GM19238 (cell line): ENCODE data around the gene MTMR2.

Source experiments
- DNase-seq: peaks from one replicate; pipeline ENCODE4 v3.0.0; 2011; ENCODE audit warnings: low spot score; ENCODE audit not compliant: insufficient read length

The MTMR2 gene

DNA sequence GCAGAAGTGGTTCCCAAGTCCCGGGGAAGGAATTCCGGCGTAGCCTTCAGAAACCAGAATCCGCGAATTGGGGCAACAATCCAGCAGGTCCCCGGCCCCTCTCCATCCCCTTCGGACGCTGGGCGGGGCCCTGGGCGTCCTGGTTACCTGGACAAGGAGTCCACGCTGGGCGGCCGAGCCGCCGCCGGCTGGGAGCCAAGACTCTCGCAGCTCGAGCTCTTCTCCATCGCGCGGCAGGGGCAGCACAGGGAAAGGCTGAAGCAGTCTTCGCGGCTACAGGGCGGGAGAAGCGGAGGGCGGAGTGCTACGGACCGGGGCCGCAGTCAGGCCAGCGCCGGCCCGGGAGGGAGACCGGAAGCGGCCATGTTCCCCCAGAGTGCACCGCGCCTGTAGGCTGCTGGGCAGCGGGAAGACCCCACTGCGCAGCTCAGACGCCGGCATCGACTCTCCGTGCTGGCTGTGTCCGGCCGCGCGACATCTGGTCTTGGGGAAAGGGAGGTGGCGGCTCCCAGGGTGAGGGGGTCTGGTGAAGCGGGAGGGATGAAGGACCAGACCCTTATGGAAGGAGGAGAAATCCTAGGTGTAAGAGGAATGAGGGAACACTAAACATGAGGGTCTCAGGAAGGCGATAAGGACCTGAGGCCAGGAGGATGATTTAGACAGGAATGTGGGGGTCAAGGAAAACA, at the start of gene MTMR2:
MTMR2 (minus strand) TSS at position 380 of the 686 bp plus-strand sequence; CDS start at position 227, 153 bp downstream.
- DNase-seq, result peak; percentile 62

DNA sequence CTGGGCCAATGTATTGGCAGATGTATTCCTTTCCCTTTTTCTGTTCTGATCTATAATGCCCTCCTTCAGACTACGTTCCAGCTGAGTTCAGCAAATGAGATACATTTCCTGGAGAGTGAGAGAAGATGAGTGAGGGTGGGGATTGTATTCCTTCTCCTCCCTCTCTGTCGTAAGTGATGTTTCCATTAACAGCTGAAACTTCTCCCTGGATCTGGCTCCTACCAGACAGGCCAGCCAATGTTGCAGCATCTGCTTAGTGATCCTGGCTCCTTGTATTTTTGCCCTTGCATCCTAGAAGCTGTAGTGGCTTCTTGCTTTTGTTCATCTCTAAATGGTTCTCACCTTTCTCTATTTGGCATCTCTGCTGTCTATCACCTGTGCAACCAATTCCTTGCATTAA, 48.2 kb upstream of the MTMR2 start:
- DNase-seq, result no peak

DNA sequence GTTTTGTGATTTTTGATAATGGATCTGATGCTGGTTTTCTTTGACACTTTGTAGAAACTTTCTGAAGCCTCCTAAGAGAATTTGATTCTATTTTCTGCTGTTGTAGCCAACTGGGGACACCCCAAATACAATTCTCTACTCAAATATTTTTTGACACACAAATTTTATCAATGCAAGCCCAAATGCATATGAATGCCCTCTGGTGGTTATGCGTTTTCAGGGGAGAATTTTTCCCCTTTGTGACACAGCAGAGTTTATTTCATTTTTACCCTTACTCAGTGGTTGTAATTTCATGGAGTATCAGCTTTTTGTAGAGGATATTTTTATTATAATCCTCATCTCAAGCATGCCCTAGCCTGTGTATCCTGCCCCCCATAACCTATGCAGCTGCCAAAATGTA, 44.7 kb upstream of the MTMR2 start:
- no peak for DNase-seq

DNA sequence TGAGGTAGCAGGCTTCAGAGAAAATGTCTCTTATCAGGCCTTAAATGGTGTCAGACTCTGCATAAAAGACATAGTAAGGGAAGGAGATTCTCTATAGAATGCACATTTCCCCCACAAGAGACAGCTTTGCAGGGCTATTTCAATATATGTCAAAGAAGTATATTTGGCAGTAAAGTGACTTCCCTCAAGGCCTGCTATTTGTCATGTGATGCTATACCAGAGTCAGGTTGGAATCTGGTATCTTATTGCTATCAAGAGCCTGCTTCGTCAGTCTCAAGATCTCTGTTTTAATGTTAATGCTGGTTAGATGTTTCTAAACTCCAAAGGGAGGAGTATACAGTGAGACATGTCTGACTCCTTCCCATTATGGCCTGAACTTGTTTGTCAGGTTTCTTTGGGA, 40.4 kb upstream of the MTMR2 start:
- no peak for DNase-seq

DNA sequence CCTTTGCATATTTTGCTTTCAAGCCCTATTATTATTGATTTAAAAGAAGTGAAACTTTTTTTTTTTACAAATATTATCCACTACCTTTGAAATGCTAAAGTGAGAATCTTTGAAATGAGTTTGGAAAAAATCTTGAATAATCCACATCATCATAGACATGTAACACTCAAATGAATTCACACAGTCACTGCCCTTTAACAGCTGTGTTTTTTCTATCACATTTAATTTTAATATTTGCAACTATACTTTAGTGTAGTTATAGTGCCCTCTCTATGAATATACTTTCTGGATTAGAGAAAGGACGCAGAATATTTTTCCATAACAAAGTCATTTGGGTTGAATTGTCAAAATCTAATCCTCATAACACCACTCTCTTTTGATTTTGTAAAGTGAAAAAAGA, 37.9 kb upstream of the MTMR2 start:
- DNase-seq, result no peak

DNA sequence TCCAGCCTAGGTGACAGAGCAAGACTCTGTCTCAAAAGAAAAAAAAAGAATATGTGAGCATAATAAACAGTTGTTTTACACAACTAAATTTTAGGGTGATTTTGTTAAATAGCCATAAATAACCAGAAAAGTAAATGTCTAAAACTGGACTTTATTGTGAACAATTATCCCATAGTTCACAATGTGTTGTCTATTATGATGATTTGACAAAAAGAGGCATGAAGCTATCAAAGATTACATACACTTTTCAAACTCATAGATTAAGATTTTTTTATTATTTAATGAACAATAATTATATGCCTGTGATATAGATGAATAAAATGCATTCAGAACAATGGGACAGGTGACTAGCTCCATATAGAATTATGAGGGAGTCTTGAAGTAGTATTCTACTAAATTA, 27.0 kb upstream of the MTMR2 start:
- no peak for DNase-seq

DNA sequence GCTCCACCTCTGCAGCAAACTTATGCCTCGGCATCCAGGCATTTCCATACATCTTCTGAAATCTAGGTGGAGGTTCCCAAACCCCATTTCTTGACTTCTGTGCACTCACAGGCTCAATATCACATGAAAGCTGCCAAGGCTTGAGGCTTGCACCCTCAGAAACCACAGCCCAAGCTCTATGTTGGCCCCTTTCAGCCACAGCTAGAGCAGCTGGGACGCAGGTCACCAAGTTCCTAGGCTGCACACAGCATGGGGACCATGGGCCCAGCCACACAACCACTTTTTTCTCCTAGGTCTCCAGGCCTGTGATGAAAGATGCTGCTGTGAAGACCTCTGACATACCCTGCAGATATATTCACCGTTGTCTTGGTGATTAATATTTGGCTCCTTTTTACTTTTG, 24.7 kb upstream of the MTMR2 start:
- DNase-seq, result no peak

DNA sequence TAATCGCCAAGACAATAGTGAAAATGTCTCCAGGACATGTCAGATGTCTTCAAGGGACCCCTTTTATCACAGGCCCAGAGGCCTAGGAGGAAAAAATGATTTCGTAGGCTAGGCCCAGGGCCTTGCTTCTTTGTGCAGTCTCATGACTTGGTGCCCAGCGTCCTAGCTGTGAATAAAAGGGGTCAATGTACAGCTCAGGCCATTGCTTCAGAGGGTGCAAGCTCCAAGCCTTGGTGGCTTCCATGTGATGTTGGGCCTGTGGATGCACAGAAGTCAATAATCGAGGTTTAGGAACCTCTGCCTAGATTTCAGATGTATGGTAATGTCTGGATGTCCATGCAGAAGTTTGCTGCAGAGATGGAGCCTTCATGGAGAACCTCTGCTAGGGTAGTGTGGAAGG, 20.7 kb upstream of the MTMR2 start:
- no peak for DNase-seq

DNA sequence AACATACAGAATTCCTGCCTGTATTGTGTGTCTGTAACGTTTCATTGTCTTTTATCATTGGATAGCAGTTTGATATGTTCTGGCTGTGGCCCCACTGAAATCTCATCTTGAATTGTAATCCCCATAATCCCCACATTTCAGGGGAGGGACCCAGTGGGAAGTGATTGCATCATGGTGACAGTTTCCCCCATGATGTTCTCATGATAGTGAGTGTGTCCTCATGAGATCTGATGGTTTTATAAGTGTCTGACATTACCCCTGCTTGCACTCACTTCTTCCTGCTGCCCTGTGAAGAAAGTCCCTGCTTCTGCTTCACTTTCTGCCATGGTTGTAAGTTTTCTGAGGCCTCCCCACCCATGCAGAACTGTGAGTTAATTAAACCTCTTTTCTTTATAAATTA, 19.6 kb upstream of the MTMR2 start:
- DNase-seq, result no peak

DNA sequence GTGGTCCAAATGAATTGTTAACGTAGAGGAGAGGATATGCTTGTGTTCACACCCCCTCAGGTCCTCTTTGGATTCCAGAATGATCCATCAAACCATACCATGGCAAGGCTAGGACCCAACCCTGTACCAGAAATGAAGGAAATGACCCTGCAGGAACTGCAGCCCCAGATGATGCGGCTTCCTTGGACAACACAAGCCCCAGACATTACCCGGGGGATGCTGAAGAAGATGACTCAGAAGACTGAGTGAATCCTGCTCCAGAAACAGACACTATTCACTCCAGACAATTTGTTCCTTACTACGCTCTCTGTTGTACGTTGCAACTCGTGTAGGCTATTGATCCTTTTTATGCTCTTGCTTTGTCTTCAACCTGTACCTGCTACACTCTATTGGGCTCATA, 15.2 kb upstream of the MTMR2 start:
- DNase-seq, result no peak

DNA sequence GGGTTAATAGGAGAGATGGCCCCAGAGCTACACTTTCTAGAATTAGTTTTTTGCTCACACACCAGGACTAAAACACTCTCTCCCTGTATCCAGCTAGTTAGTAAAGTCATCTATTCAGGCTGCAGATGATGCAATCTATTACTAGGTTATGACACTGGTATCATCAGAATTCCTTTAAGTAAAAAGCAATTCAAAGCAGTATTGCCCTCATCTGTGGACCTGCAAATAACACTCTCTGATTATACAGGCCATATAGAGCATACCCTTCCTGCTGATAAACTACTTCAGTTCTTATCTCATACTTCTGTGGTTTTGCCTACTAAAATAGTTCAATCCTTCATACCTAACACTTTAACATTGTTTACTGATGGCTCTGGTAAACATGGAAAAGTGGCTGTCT, 13.5 kb upstream of the MTMR2 start:
- no peak for DNase-seq

DNA sequence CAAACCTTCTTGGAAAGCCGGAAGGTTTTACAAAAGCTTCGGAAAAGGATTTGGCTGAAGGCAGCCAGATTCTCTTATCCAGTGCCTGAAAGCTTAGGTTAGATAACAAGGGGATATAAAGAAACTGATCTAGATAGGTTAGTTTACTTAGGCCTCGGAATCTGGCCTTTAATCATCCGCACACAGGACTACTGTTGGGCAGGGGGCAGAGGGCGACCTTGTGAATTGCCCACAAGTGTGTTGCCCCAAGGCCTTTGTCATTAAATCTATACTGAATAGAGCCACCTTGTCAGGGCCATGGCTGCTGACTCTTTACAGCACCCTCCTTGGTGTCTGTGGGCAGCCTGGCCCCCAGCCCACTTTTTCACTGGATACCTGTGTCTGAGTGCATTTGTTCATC, 9.7 kb upstream of the MTMR2 start:
- DNase-seq, result no peak

DNA sequence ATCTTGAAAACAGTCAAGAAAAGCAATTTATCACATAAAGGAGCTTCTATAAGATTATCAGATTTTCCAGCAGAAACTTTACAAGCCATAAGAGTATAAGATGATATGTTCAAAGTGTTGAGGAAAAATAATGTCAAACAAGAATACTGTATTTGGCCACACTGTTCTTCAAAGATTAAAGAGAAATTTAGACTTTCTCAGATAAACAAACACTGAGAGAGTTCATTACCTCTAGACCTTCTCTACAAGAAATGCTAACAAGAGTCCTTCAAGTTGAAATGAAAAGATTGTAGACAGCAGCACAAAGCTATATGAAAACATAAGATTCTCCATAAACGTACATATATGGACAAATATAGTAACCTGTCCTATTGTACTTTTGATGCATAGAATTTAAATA, 8.0 kb upstream of the MTMR2 start:
- no peak for DNase-seq

DNA sequence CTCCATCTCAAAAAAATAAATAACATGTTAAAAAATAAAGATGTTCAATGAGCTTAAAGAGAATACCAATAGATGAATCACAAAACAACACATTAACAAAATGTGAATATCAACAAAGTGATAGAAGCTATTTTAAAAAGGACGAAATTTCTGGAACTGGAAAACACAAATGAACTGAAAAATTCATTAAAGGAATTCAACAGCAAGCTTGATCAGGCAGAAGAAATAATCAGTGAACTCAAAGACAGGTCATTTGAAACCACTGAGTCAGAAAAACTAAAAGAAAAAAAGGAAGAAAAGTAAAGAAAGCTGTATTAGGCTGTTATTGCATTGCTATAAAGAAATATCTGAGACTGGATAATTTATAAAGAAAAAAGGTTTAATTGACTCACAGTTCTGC, 7.0 kb upstream of the MTMR2 start:
- no peak for DNase-seq

DNA sequence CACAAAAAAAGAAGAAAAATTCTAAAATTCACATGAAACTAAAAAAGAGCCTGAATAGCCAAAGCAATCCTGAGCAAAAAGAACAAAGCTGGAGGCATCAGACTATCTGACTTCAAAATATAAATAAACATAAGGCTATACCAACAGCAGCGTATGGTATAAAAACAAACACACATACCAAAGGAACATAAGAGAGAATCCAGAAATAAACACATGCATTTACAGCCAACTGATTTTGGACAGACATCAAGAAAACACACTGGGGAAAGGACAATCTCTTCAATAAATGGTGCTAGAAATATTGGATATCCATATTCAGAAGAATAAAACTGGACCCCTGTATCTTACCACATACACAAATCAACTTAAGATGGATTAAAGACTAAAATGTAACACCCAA, 2.8 kb upstream of the MTMR2 start:
- DNase-seq, result no peak

DNA sequence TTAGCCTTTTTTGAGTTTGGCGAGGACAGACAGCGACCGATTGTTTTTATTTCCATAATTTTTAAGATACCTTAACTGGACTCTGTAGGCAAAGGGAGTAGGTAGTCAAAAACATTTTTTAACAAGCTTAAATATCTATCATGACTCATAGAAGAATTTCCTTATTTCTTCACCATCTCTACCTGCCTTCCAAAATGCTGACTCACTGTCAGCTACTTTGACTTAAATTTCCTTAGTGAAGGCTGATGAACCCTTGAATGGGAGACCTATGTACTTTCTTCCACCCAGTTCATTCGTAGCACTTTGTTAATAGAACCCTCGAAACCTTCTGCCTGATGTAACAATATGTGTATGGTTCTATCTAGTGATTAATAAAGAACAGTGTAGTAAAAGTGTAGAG, 1.1 kb upstream of the MTMR2 start:
- DNase-seq, result no peak

DNA sequence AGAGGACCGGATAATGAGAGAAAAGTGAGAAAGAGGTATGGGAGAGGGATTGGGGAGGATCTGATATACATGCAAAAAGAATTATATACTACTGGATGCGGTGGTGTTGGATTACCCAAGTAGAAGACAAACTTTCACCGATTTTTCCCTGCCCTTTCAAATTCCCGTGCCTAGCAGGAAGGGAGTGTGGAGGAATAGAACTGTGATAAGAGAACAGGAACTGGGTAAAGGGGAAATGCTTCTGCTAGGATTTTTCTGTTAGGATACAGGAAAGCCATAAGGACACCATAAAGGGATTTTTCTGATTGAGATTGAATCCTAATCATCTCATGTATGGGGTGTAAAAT, 480 bp upstream of the MTMR2 start:
- no peak for DNase-seq

DNA sequence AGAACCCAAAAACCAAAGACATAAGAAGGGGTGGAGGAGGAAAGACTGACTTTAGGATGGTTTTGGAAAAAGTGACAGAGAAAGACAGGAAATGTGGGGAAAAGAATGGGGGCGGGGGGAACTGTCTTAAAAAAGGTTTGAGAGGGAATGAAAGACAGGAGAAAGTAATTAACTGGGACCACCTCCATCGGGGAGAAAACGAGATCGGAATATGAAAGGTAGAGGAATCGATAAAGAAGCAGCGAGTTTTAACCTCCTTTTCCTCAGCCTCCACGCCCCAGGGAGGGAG, 524 bp downstream of the MTMR2 start:
- DNase-seq, result no peak

DNA sequence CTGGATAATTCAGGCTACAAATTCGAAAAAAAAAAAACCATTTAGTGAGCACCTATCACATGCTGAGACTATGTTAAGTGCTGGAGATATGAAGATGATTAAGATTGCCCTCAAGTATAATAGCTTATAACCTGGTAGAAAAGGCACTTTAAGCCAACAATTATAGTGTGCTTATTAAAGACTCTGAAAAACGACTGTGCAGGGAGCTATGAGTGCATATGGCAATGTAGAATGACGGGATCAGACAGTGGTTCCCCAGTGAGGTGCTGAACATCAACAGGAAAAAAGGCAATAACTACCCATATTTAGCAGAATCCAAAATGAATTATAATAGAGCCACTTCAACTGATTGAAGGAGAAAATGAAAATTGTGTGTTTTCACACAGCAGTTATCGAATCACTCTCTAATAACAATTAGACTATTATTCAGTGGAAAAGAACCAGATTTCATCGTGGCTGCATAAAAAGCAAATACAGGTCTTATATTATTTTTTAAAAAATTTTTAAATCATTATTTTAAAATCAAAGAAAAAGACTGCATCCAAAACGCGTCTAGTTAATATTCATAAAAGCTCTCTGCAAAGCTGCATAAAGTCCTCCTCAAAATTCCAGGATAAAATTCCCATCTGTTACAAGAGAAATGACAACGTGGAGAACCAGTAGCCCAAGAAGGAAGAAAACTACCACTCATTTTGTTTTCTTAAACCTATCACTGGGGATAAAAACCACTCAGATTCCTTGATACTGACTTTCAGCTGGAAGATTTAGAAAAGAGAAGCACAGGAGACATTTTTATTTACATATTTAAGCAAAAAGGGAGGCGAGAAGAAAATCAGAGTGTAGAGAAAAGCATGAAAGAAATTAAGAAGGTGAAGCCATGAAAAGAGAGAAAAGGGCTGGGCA, 1.1 kb downstream of the MTMR2 start:
- DNase-seq, result no peak

DNA sequence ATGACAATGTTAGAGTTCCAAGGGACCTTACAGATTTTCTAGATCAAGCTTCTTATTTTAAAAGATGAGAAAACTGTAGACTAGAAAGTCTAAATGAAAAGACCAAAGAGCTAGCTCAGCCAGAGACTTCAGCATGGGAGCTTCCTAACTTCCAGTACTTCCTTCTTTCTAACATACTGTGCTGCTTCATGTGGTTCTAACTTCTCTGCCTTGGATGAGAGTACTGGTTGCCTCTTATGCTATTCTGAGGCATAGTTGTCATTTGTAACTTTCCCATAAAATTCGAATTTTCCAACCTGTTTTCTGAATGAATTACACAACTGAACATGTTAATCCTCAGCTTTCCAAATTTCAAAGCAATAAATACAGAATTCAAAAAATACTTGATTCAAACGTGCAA, 1.8 kb downstream of the MTMR2 start:
- DNase-seq, result no peak

DNA sequence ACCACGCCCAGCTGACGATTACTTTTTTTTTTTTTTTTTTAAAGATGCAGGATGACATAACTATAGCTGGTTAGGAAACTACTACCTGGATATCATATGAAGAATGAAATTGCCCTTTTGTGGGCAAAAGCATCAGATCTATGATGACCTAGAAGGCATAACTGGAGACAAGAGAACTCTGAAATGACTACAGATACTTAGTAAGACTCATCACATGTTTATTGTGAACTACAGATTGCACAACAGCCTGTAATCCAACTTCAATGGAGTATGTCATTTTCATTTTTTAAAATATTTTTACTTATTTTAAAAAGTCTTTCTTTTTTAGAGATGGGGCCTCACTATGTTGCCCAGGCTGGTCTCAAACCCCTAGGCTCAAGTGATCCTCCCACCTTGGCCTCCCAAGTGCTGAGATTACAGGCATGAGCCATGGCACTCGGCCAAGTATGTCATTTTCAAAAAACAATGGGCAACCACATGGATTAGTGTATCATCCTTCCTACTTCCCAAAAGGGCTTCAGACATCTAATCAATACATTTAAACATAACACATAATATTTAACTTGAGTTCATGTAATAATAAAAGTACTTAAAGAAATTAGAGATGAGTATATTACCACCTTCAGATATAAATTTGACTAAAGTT, 3.3 kb downstream of the MTMR2 start:
- no peak for DNase-seq

DNA sequence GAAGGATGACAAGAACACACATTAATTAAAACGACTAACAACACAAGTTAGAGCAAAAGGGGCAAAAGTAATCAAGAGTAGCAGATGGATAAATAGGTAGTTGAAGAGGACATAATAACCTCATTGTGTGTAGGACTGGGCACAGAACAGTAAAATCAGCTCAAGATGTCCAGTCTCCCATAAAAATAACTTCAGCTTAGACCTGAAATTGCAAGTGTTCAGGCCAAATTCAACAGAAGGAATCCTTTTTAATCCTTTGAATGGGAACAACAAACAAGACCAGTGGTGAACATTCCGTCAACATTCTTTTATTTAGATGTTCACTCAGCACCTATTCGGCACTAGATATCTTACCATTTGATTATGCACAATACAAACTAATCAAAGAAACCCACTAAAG, 4.4 kb downstream of the MTMR2 start:
- DNase-seq, result no peak

DNA sequence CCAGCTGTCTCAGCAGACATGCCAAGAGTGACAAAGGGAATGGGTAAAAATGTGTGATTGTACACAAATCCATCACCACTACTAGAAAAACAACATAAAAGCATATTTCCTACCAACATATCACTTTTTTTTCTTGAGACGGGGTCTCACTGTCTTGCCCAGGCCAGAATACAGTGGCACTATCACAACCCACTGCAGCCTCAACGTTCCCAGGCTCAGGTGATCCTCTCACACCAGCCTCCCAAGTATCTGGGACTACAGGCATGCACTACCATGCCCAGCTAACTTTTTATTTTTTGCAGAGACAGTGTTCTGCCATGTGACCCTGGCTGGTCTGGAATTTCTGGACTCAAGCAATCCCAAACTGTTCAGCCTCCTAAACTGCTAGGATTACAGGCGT, 5.2 kb downstream of the MTMR2 start:
- DNase-seq, result no peak
